ENCODE results near the gene NR6A1.

The NR6A1 gene

GRCh38 chr9:124771021-124771866 is at the start of gene NR6A1 (continued):
- TF ChIP-seq ZNF112 (tag by site-specific recombination; IDR thresholded peaks at IDR 0.05), result no peak
- TF ChIP-seq ZNF777 (tag by site-specific recombination; IDR thresholded peaks at IDR 0.05; ENCODE audit: borderline replicate concordance), result no peak
- peak; percentile 52; the same call in 1 of the 2 replicates for TF ChIP-seq IKZF3 (tag by site-specific recombination; IDR thresholded peaks at IDR 0.05)
- TF ChIP-seq ZNF707 (tag by site-specific recombination; IDR thresholded peaks at IDR 0.05), result no peak
- TF ChIP-seq ZNF214 (tag by site-specific recombination; IDR thresholded peaks at IDR 0.05; ENCODE audit: borderline replicate concordance), result no peak
- TF ChIP-seq, protein P1, sequence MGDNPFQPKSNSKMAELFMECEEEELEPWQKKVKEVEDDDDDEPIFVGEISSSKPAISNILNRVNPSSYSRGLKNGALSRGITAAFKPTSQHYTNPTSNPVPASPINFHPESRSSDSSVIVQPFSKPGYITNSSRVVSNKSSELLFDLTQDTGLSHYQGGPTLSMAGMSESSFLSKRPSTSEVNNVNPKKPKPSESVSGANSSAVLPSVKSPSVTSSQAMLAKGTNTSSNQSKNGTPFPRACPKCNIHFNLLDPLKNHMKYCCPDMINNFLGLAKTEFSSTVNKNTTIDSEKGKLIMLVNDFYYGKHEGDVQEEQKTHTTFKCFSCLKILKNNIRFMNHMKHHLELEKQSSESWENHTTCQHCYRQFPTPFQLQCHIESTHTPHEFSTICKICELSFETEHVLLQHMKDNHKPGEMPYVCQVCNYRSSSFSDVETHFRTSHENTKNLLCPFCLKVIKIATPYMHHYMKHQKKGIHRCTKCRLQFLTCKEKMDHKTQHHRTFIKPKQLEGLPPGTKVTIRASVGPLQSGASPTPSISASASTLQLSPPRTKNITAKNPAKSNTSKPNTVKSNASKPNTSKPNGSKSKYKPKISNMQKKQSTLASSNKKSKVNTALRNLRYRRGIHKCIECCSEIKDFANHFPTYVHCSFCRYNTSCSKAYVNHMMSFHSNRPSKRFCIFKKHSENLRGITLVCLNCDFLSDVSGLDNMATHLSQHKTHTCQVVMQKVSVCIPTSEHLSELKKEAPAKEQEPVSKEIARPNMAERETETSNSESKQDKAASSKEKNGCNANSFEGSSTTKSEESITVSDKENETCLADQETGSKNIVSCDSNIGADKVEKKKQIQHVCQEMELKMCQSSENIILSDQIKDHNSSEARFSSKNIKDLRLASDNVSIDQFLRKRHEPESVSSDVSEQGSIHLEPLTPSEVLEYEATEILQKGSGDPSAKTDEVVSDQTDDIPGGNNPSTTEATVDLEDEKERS (tag by site-specific recombination; IDR thresholded peaks at IDR 0.05), result no peak
- TF ChIP-seq MZF1 (tag by site-specific recombination; IDR thresholded peaks at IDR 0.05; ENCODE audit: borderline replicate concordance), result no peak
- TF ChIP-seq ZNF610 (tag by site-specific recombination; IDR thresholded peaks at IDR 0.05; ENCODE audit: borderline replicate concordance), result no peak; the same call in 1 of the 2 replicates
- TF ChIP-seq GLI2 (tag by site-specific recombination; IDR thresholded peaks at IDR 0.05; ENCODE audit: borderline replicate concordance, low read depth), result no peak
- TF ChIP-seq, protein P2, sequence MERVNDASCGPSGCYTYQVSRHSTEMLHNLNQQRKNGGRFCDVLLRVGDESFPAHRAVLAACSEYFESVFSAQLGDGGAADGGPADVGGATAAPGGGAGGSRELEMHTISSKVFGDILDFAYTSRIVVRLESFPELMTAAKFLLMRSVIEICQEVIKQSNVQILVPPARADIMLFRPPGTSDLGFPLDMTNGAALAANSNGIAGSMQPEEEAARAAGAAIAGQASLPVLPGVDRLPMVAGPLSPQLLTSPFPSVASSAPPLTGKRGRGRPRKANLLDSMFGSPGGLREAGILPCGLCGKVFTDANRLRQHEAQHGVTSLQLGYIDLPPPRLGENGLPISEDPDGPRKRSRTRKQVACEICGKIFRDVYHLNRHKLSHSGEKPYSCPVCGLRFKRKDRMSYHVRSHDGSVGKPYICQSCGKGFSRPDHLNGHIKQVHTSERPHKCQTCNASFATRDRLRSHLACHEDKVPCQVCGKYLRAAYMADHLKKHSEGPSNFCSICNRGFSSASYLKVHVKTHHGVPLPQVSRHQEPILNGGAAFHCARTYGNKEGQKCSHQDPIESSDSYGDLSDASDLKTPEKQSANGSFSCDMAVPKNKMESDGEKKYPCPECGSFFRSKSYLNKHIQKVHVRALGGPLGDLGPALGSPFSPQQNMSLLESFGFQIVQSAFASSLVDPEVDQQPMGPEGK (tag by site-specific recombination; IDR thresholded peaks at IDR 0.05), result no peak; the same call in 1 of the 2 replicates
- TF ChIP-seq PRDM1 (tag by site-specific recombination; IDR thresholded peaks at IDR 0.05), result no peak
- TF ChIP-seq AEBP2 (tag by site-specific recombination; IDR thresholded peaks at IDR 0.05; ENCODE audit: borderline replicate concordance), result no peak
- no peak; the same call in 1 of the 2 replicates for TF ChIP-seq ZSCAN30 (tag by site-specific recombination; IDR thresholded peaks at IDR 0.05)
- peak; percentile 72; the same call in 1 of the 2 replicates for TF ChIP-seq RBAK (tag by site-specific recombination; IDR thresholded peaks at IDR 0.05)
- peak; percentile 65 for TF ChIP-seq ZBTB17 (tag by site-specific recombination; IDR thresholded peaks at IDR 0.05)
- peak; percentile 89 for TF ChIP-seq ZNF76 (tag by site-specific recombination; IDR thresholded peaks at IDR 0.05; ENCODE audit: borderline replicate concordance, low read depth)
- peak; percentile 79 for TF ChIP-seq ZBTB26 (tag by site-specific recombination; optimal IDR thresholded peaks at IDR 0.05)
- no peak for TF ChIP-seq HOXC10 (CRISPR knock-in tag; IDR thresholded peaks at IDR 0.05)
- TF ChIP-seq ZNF596 (tag by site-specific recombination; IDR thresholded peaks at IDR 0.05), result 0 out of 2 replicates have a peak, but pooled peaks have one; percentile 15
- TF ChIP-seq ZNF776 (tag by site-specific recombination; IDR thresholded peaks at IDR 0.05; ENCODE audit: borderline replicate concordance), result no peak
- TF ChIP-seq FEZF1 (tag by site-specific recombination; IDR thresholded peaks at IDR 0.05), result no peak
- no peak for TF ChIP-seq ZBTB10 (tag by site-specific recombination; IDR thresholded peaks at IDR 0.05)
- no peak for TF ChIP-seq MEIS1 (CRISPR knock-in tag; IDR thresholded peaks at IDR 0.05; ENCODE audit: borderline replicate concordance)
- no peak for TF ChIP-seq ZFP37 (tag by site-specific recombination; IDR thresholded peaks at IDR 0.05)
- no peak for TF ChIP-seq SALL2 (tag by site-specific recombination; IDR thresholded peaks at IDR 0.05; ENCODE audit: borderline replicate concordance)
- no peak for TF ChIP-seq ZNF792 (tag by site-specific recombination; IDR thresholded peaks at IDR 0.05)
- TF ChIP-seq ZNF473 (tag by site-specific recombination; IDR thresholded peaks at IDR 0.05), result no peak
- no peak for TF ChIP-seq ZSCAN16 (tag by site-specific recombination; IDR thresholded peaks at IDR 0.05)

Data from HEK293 (cell line).